Fibroblast of peridontal ligament (primary cell): ENCODE measurements around the gene C8A.

Source experiments
- DNase-seq: peaks from one replicate; pipeline ENCODE4 v3.0.0-alpha.2; 2010; ENCODE audit errors: extremely low read depth

Gene C8A

GRCh38 chr1:56854521-56855099 is at the start of gene C8A:
TSS of gene C8A (plus strand) at chr1:56854797. CDS start at chr1:56854902, 105 bp downstream.
- no peak for DNase-seq

- DNase-seq, result peak; percentile 18
Measured at GRCh38 chr1:56806804-56807203, 47.8 kb upstream of the C8A start.

GRCh38 chr1:56808410-56808809 is 46.2 kb upstream of the C8A start:
- no peak for DNase-seq

- no peak for DNase-seq
Measured at GRCh38 chr1:56811331-56811730, 43.3 kb upstream of the C8A start.

GRCh38 chr1:56814205-56814604 is 40.4 kb upstream of the C8A start:
- DNase-seq, result peak; percentile 39

- no peak for DNase-seq
Measured at GRCh38 chr1:56816264-56816663, 38.3 kb upstream of the C8A start.

GRCh38 chr1:56816909-56817308 is 37.7 kb upstream of the C8A start:
- no peak for DNase-seq

GRCh38 chr1:56817716-56818463 is 36.7 kb upstream of the C8A start:
- peak; percentile 54 for DNase-seq

GRCh38 chr1:56819387-56819899 is 35.2 kb upstream of the C8A start, which contains the start of gene FYB2:
TSS of gene FYB2 (minus strand) at chr1:56819404. CDS start at chr1:56819290, 114 bp downstream.
- DNase-seq, result no peak

GRCh38 chr1:56820755-56821461 is 33.7 kb upstream of the C8A start:
- DNase-seq, result peak; percentile 82

- peak; percentile 40 for DNase-seq
Measured at GRCh38 chr1:56821462-56821797, 33.2 kb upstream of the C8A start.

- DNase-seq, result peak; percentile 37
Measured at GRCh38 chr1:56824271-56824670, 30.3 kb upstream of the C8A start.

- DNase-seq, result no peak
Measured at GRCh38 chr1:56824938-56825337, 29.7 kb upstream of the C8A start.

- DNase-seq, result no peak
Measured at GRCh38 chr1:56825436-56825835, 29.2 kb upstream of the C8A start.

- DNase-seq, result no peak
Measured at GRCh38 chr1:56827711-56828110, 26.9 kb upstream of the C8A start.

GRCh38 chr1:56830052-56830451 is 24.5 kb upstream of the C8A start:
- DNase-seq, result no peak

- DNase-seq, result peak; percentile 96
Measured at GRCh38 chr1:56831871-56832693, 22.5 kb upstream of the C8A start.

GRCh38 chr1:56833088-56833487 is 21.5 kb upstream of the C8A start:
- DNase-seq, result no peak

- DNase-seq, result no peak
Measured at GRCh38 chr1:56834137-56834900, 20.3 kb upstream of the C8A start.

- DNase-seq, result no peak
Measured at GRCh38 chr1:56835657-56836056, 18.9 kb upstream of the C8A start.

- DNase-seq, result no peak
Measured at GRCh38 chr1:56836359-56836758, 18.2 kb upstream of the C8A start.
